ENCODE results near the gene CD151.

DNA sequence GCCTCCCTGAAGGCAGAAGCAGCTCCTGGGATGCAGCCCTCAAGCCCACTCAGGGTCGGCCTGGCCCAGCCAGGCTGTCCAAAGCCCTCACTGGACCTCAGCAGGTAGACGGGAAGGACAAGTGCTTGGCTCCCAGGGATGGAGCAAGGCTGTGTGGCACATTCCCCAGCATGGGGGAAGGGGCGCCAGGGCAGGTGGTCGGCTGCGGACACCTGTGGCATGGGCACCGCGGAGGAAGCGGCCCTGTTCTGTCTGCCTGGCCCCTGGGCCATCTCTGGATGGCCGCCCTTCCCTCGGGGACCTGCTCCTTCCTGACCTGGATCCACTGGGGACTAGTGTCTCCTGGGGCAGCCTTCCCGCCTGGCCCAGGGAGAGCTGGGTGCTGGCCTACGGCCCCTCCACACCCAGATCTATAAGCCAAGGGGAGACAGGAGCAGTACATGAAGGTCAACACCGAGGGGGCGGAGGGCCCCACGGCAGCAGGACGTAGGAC is 51.9 kb downstream of the CD151 start:
- TF ChIP-seq, protein P1, sequence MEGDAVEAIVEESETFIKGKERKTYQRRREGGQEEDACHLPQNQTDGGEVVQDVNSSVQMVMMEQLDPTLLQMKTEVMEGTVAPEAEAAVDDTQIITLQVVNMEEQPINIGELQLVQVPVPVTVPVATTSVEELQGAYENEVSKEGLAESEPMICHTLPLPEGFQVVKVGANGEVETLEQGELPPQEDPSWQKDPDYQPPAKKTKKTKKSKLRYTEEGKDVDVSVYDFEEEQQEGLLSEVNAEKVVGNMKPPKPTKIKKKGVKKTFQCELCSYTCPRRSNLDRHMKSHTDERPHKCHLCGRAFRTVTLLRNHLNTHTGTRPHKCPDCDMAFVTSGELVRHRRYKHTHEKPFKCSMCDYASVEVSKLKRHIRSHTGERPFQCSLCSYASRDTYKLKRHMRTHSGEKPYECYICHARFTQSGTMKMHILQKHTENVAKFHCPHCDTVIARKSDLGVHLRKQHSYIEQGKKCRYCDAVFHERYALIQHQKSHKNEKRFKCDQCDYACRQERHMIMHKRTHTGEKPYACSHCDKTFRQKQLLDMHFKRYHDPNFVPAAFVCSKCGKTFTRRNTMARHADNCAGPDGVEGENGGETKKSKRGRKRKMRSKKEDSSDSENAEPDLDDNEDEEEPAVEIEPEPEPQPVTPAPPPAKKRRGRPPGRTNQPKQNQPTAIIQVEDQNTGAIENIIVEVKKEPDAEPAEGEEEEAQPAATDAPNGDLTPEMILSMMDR (IDR thresholded peaks at IDR 0.05) = no peak
- no peak for TF ChIP-seq POLR2A (IDR thresholded peaks at IDR 0.05)
